RWPE1 (cell line): Measurements from ENCODE around the gene C5orf24.
"Not testable (repeated sequence)": the region's sequence is repeated elsewhere in the genome, so short reads cannot be mapped to it uniquely, and the experiment has no call there.

Source experiments
- CTCF ChIA-PET: fragments of 350-600 bp; sonication (Branson Sonifier 250); formaldehyde crosslinking; extraction: SDS; loops from one replicate; lab custom pipeline; 2021; lab: Yijun Ruan, JAX
- POLR2A ChIA-PET: fragments of 400-600 bp; formaldehyde crosslinking; extraction: SDS; loops from one replicate; lab custom pipeline; 2020; ENCODE audit warnings: antibody characterized with exemption; ENCODE audit not compliant: low non-redundant PET; lab: Yijun Ruan, JAX
- DNase-seq: peaks from one replicate; pipeline ENCODE4 v3.0.0; 2012; ENCODE audit warnings: low spot score
- H3K27ac ChIP-seq: fragments of 450-650 bp; 2 replicates; pipeline ENCODE4 v1.5.1; 2017
- CTCF ChIP-seq: fragments of 450-650 bp; conservative IDR thresholded peaks from 2 replicates; pipeline ENCODE4 v1.5.1; 2017; ENCODE audit warnings: low read depth, mild to moderate bottlenecking

Gene C5orf24

GRCh38 chr5:134835623-134836022 is 10.1 kb upstream of the C5orf24 start:
- ChIA-PET CTCF (no interaction called here), POLR2A (no interaction called here)
- DNase-seq, result no peak
- no peak for TF ChIP-seq CTCF
- H3K27ac ChIP-seq, result no peak overlapping the region

- no peak for TF ChIP-seq CTCF
- POLR2A ChIA-PET, result interaction anchor here (0.5 kb wide), 1 partner anchor 489 kb away, joined by 6 read pairs; no protein-coding TSS in a partner anchor
- CTCF ChIA-PET, result interaction anchor here (0.5 to 0.6 kb wide), 3 partner anchors 112 to 1629 kb away, joined by 3 read pairs; no protein-coding TSS in a partner anchor
- no peak for DNase-seq
- H3K27ac ChIP-seq, result no peak overlapping the region
Observed at GRCh38 chr5:134837530-134838181, 8.1 kb upstream of the C5orf24 start.

GRCh38 chr5:134838361-134838760 is 7.4 kb upstream of the C5orf24 start:
- H3K27ac ChIP-seq, DNase-seq, POLR2A ChIA-PET, CTCF ChIA-PET: not testable (repeated sequence)

- ChIA-PET CTCF (interaction anchor here (0.6 kb wide), 1 partner anchor 18 kb away, joined by 4 read pairs; no protein-coding TSS in a partner anchor), POLR2A (interaction anchor here (0.6 kb wide), 1 partner anchor 32 kb away, joined by 4 read pairs; no protein-coding TSS in a partner anchor)
- no peak overlapping the region for H3K27ac ChIP-seq
- no peak for TF ChIP-seq CTCF
- DNase-seq, result no peak
Observed at GRCh38 chr5:134840811-134841210, 5.0 kb upstream of the C5orf24 start.

- no peak for DNase-seq
- POLR2A ChIA-PET, result interaction anchor here (0.8 kb wide), 1 partner anchor 61 kb away, joined by 4 read pairs; the partner anchor contains the start of gene PCBD2
- no peak for TF ChIP-seq CTCF
- peak overlapping the region; percentile 55; the same call in 1 of the 2 replicates for H3K27ac ChIP-seq
- CTCF ChIA-PET, result interaction anchor here (0.5 kb wide), 1 partner anchor 59 kb away, joined by 3 read pairs; no protein-coding TSS in a partner anchor
Observed at GRCh38 chr5:134844252-134844651, 1.5 kb upstream of the C5orf24 start.

GRCh38 chr5:134845335-134845851 is 375 bp upstream of the C5orf24 start:
- no peak for TF ChIP-seq CTCF
- DNase-seq, result no peak
- ChIA-PET CTCF (interaction anchor here (0.6 kb wide), 4 partner anchors 14 to 1262 kb away, joined by 3 read pairs; no protein-coding TSS in a partner anchor), POLR2A (interaction anchor here (0.6 to 1.3 kb wide), 5 partner anchors 14 to 226 kb away, joined by 3 to 8 read pairs (median 5); partner anchors contain the start of genes PCBD2 and TXNDC15)
- peak overlapping the region; percentile 93 for H3K27ac ChIP-seq

- no peak for DNase-seq
- TF ChIP-seq CTCF, result no peak
- H3K27ac ChIP-seq, result peak overlapping the region; percentile 93
- CTCF ChIA-PET, result interaction anchor here (0.6 to 1.0 kb wide), 2 partner anchors 47 to 58 kb away, joined by 3 to 7 read pairs; partner anchors contain the start of gene PCBD2
- POLR2A ChIA-PET, result interaction anchor here (0.6 kb wide), 1 partner anchor 33 kb away, joined by 4 read pairs; no protein-coding TSS in a partner anchor
Observed at GRCh38 chr5:134846641-134846960, 833 bp downstream of the C5orf24 start.

- H3K27ac ChIP-seq, result peak overlapping the region; percentile 75
- ChIA-PET POLR2A (interaction anchor here (0.6 kb wide), 1 partner anchor 18 kb away, joined by 10 read pairs; no protein-coding TSS in a partner anchor), CTCF (interaction anchor here (0.6 to 1.2 kb wide), 2 partner anchors 15 to 52 kb away, joined by 4 to 6 read pairs; no protein-coding TSS in a partner anchor)
- DNase-seq, result not testable (repeated sequence)
Observed at GRCh38 chr5:134849434-134849933, 3.7 kb downstream of the C5orf24 start.
